Omental fat pad (tissue), 4 donors: ENCODE results near the gene MTMR3. TPM values are rescaled to one million over a fixed set of nuclear protein-coding genes. Genes with fewer than 3 reads are reported as not detected.
"Not testable (repeated sequence)": the region's sequence is repeated elsewhere in the genome, so short reads cannot be mapped to it uniquely, and the experiment has no call there.

ENCODE experiments used
- ATAC-seq: fragments of 150-250 bp; one replicate; pipeline ENCODE4 v1.9.1; 2016; ENCODE audit warnings: mild to moderate bottlenecking, moderate library complexity; ENCODE audit not compliant: low FRiP score
- DNase-seq: peaks from one replicate; pipeline ENCODE4 v3.0.0-alpha.2; 2019; ENCODE audit warnings: low spot score
- CTCF ChIP-seq, 3 donors: fragments of 450-650 bp; IDR thresholded peaks; one replicate each; pipeline ENCODE4 v1.5.1; 2016 to 2017; ENCODE audit warnings: antibody characterized with exemption in 3 of 3, mild to moderate bottlenecking in 3 of 3, moderate library complexity in 2 of 3
- total RNA-seq, 4 donors: library from RNA; depleted of rRNA; stranded (reverse); fragments of >200 nt; gene quantifications; one replicate each; pipeline ENCODE4 v1.1.0, GENCODE V29; 2016

Gene MTMR3
- total RNA-seq, 4 donors from 2014 or later: 41.3 to 88.9 (median 53.2) TPM

- no peak for ATAC-seq
- no peak for TF ChIP-seq CTCF (IDR thresholded peaks at IDR 0.05)
- no peak for DNase-seq
Measured at GRCh38 chr22:30054067-30054763, 171.2 kb downstream of the MTMR3 start.

- TF ChIP-seq CTCF (IDR thresholded peaks at IDR 0.05): no peak
- no peak for ATAC-seq
- no peak for DNase-seq
Measured at GRCh38 chr22:30054764-30055069, 171.7 kb downstream of the MTMR3 start.

- TF ChIP-seq CTCF (IDR thresholded peaks at IDR 0.05): no peak
- DNase-seq (no peak), ATAC-seq (no peak)
Measured at GRCh38 chr22:30056015-30056414, 173.0 kb downstream of the MTMR3 start.

- TF ChIP-seq CTCF (IDR thresholded peaks at IDR 0.05): no peak
- DNase-seq (no peak), ATAC-seq (no peak)
Measured at GRCh38 chr22:30057375-30057774, 174.4 kb downstream of the MTMR3 start.

GRCh38 chr22:30059346-30060020, 176.5 kb downstream of the MTMR3 start:
- ATAC-seq: not testable (repeated sequence)

GRCh38 chr22:30061094-30061493, 178.1 kb downstream of the MTMR3 start:
- not testable (repeated sequence) for DNase-seq, ATAC-seq

More at GRCh38 chr22:30059346-30060020, 176.5 kb downstream of the MTMR3 start:
- not testable (repeated sequence) for DNase-seq

- TF ChIP-seq CTCF (IDR thresholded peaks at IDR 0.05): no peak
- DNase-seq (no peak), ATAC-seq (no peak)
Measured at GRCh38 chr22:30062259-30062658, 179.3 kb downstream of the MTMR3 start.

GRCh38 chr22:30062950-30063349, 180.0 kb downstream of the MTMR3 start:
- DNase-seq: no peak
- no peak for ATAC-seq
- no peak for TF ChIP-seq CTCF (IDR thresholded peaks at IDR 0.05)
